OCI-LY3 (cell line): ENCODE measurements around the gene ADNP.

Source experiments
- CTCF ChIP-seq: fragments of 200-600, 300-600 bp; sonication (generic); IDR thresholded peaks from 2 replicates; pipeline ENCODE4 v1.5.1; 2014; ENCODE audit warnings: antibody characterized with exemption, low read length, low read depth
- EZH2phosphoT487 ChIP-seq: fragments of 200-600 bp; shearing (Covaris generic); IDR thresholded peaks from 2 replicates; pipeline ENCODE4 v1.6.1; 2018; ENCODE audit warnings: antibody characterized with exemption, mixed run types, low read depth

- TF ChIP-seq CTCF (no peak), EZH2phosphoT487 (no peak)
These were observed 27.7 kb downstream of the ADNP start for GRCh38 chr20:50903353-50904051.
